AG08396 (cell line): ENCODE measurements around the gene MEF2A.
A peak's percentile ranks its signal among the peaks of the same experiment; 100 is the strongest.
"Not testable (repeated sequence)": the region's sequence is repeated elsewhere in the genome, so short reads cannot be mapped to it uniquely, and the experiment has no call there.

Experiments
- DNase-seq: peaks from one replicate; pipeline ENCODE4 v3.0.0; 2012; ENCODE audit warnings: low spot score, mixed read lengths

MEF2A gene

GRCh38 chr15:99651023-99651807, 85.4 kb downstream of the MEF2A start:
- DNase-seq = peak; percentile 15

- DNase-seq = no peak
Measured at GRCh38 chr15:99656205-99656604, 90.4 kb downstream of the MEF2A start.

GRCh38 chr15:99657996-99658395, 92.2 kb downstream of the MEF2A start:
- DNase-seq = no peak

GRCh38 chr15:99662903-99663302, 97.1 kb downstream of the MEF2A start:
- no peak for DNase-seq

GRCh38 chr15:99666073-99666472, 100.3 kb downstream of the MEF2A start:
- not testable (repeated sequence) for DNase-seq

GRCh38 chr15:99668533-99669182, 102.9 kb downstream of the MEF2A start:
- no peak for DNase-seq

GRCh38 chr15:99669250-99669649, 103.5 kb downstream of the MEF2A start:
- DNase-seq = no peak

- no peak for DNase-seq
Measured at GRCh38 chr15:99671926-99672635, 106.3 kb downstream of the MEF2A start.

- no peak for DNase-seq
Measured at GRCh38 chr15:99673111-99673510, 107.3 kb downstream of the MEF2A start.

GRCh38 chr15:99674279-99674678, 108.5 kb downstream of the MEF2A start:
- DNase-seq = no peak

GRCh38 chr15:99677540-99678134, 111.9 kb downstream of the MEF2A start:
- DNase-seq = no peak

GRCh38 chr15:99680276-99680675, 114.5 kb downstream of the MEF2A start:
- no peak for DNase-seq

GRCh38 chr15:99681990-99682389, 116.2 kb downstream of the MEF2A start:
- no peak for DNase-seq

- DNase-seq = peak; percentile 26
Measured at GRCh38 chr15:99682455-99682854, 116.7 kb downstream of the MEF2A start.

- DNase-seq = no peak
Measured at GRCh38 chr15:99683000-99683670, 117.4 kb downstream of the MEF2A start.

GRCh38 chr15:99686290-99686689, 120.5 kb downstream of the MEF2A start:
- DNase-seq = no peak

- no peak for DNase-seq
Measured at GRCh38 chr15:99692825-99693224, 127.0 kb downstream of the MEF2A start.

GRCh38 chr15:99696096-99696495, 130.3 kb downstream of the MEF2A start:
- no peak for DNase-seq

- no peak for DNase-seq
Measured at GRCh38 chr15:99702895-99703602, 137.3 kb downstream of the MEF2A start.

- peak; percentile 68 for DNase-seq
Measured at GRCh38 chr15:99703603-99704443, 138.0 kb downstream of the MEF2A start.
